Endothelial cell of umbilical vein (primary cell): Measurements from ENCODE around the gene CDKN1A. TPM values are rescaled to one million over a fixed set of nuclear protein-coding genes. Genes with fewer than 3 reads are reported as not detected.

Source experiments
- BruUV-seq: library from RNA; stranded (reverse); fragments of 400-500 nt; replicated peaks from 2 replicates; lab custom pipeline; 2021; lab: Mats Ljungman, UMichigan
- CTCF ChIA-PET: fragments of 300-600, 350-600 bp; sonication (Branson Sonifier 250); formaldehyde crosslinking; loops from one replicate; lab custom pipeline; 2021; ENCODE audit warnings: antibody characterized with exemption, inconsistent platforms; lab: Charles Lee
- POLR2A ChIA-PET: fragments of 300-600, 350-600 bp; sonication (Branson Sonifier 250); formaldehyde crosslinking; loops from one replicate; lab custom pipeline; 2021; ENCODE audit warnings: antibody characterized with exemption, inconsistent platforms; lab: Charles Lee
- DNase-seq: peaks from one replicate; pipeline ENCODE4 v3.0.0-alpha.2; 2011; ENCODE audit warnings: low read depth, low spot score
- FAIRE-seq: peaks from 2 replicates; lab custom pipeline; 2011; peaks lifted over from hg19 to GRCh38; lab: Jason Lieb, UNC
- H2AFZ ChIP-seq: 2 replicates; pipeline ENCODE4 v1.6.0; 2012; ENCODE audit warnings: low read depth, low read length, control low read depth, inconsistent platforms
- H3K27ac ChIP-seq: 2 replicates; pipeline ENCODE4 v1.5.1; 2011; ENCODE audit warnings: low read depth, mild to moderate bottlenecking, control low read depth, low read length, moderate library complexity; ENCODE audit not compliant: insufficient read depth
- H3K27me3 ChIP-seq, 2 experiments: 2 replicates each; pipeline versions ENCODE4 v1.6.0 to v1.6.1; 2011; ENCODE audit warnings: low read length in 2 of 2, mixed read lengths in 1 of 2; ENCODE audit not compliant: control insufficient read depth in 2 of 2, insufficient read depth in 2 of 2
- H3K36me3 ChIP-seq, 2 experiments: 2 replicates in 1 of 2; 3 replicates in 1 of 2; pipeline ENCODE4 v1.5.1; 2011; ENCODE audit warnings: low read length in 2 of 2, mild to moderate bottlenecking in 1 of 2, moderate library complexity in 1 of 2; ENCODE audit not compliant: control insufficient read depth in 2 of 2, insufficient read depth in 2 of 2; ENCODE audit errors: extremely low read depth in 1 of 2
- H3K4me1 ChIP-seq: 3 replicates; pipeline ENCODE4 v1.5.1; 2011; ENCODE audit warnings: mild to moderate bottlenecking, low read length; ENCODE audit not compliant: control insufficient read depth, insufficient read depth; ENCODE audit errors: extremely low read depth
- H3K4me2 ChIP-seq: 2 replicates; pipeline ENCODE4 v1.6.1; 2011; ENCODE audit warnings: low read length, control low read depth, mixed read lengths; ENCODE audit not compliant: insufficient read depth
- H3K4me3 ChIP-seq, 3 experiments: fragments of 200-600 bp in 1 of 3; sonication (generic), shearing (Covaris generic) in 1 of 3; replicated peaks in 1 of 3; 2 replicates each; pipeline ENCODE4 v1.5.1; 2011 to 2016; ENCODE audit warnings: control low read depth in 3 of 3, low read length in 3 of 3, mild to moderate bottlenecking in 2 of 3, inconsistent platforms in 1 of 3, low read depth in 1 of 3, moderate library complexity in 1 of 3; ENCODE audit not compliant: insufficient read depth in 1 of 3
- H3K79me2 ChIP-seq: 2 replicates; pipeline ENCODE4 v1.6.0; 2012; ENCODE audit warnings: low read length, inconsistent platforms; ENCODE audit not compliant: control insufficient read depth, insufficient read depth
- H3K9ac ChIP-seq: replicated peaks from 2 replicates; pipeline ENCODE3; 2011; ENCODE audit warnings: low read length, control low read depth; ENCODE audit not compliant: insufficient read depth; ENCODE audit errors: extremely low read depth
- H3K9me1 ChIP-seq: replicated peaks from 3 replicates; pipeline ENCODE4 v1.6.0; 2011; ENCODE audit warnings: mild to moderate bottlenecking, low read length; ENCODE audit not compliant: control insufficient read depth, insufficient read depth; ENCODE audit errors: extremely low read depth
- H3K9me3 ChIP-seq: replicated peaks from 2 replicates; pipeline ENCODE4 v1.5.1; 2012; ENCODE audit warnings: low read length, inconsistent platforms; ENCODE audit not compliant: control insufficient read depth, insufficient read depth
- H4K20me1 ChIP-seq: replicated peaks from 2 replicates; pipeline ENCODE3; 2011; ENCODE audit warnings: mild to moderate bottlenecking, low read length; ENCODE audit not compliant: control insufficient read depth, insufficient read depth; ENCODE audit errors: extremely low read depth
- EZH2 ChIP-seq: IDR thresholded peaks from 2 replicates; pipeline ENCODE4 v1.6.1; 2012; ENCODE audit warnings: borderline replicate concordance, low read depth, mild to moderate bottlenecking, moderate library complexity, low read length, inconsistent platforms; ENCODE audit not compliant: severe bottlenecking
- FOS ChIP-seq: IDR thresholded peaks from 2 replicates; pipeline ENCODE4 v1.6.1; 2011; ENCODE audit warnings: mild to moderate bottlenecking, low read length, moderate library complexity, borderline replicate concordance; ENCODE audit not compliant: insufficient read depth
- GATA2 ChIP-seq: IDR thresholded peaks from 2 replicates; pipeline ENCODE4 v1.7.0; 2011; ENCODE audit warnings: low read depth, mild to moderate bottlenecking, moderate library complexity, mixed read lengths, low read length; ENCODE audit not compliant: insufficient read length, insufficient read depth
- JUN ChIP-seq: IDR thresholded peaks from 2 replicates; pipeline ENCODE4 v1.6.1; 2011; ENCODE audit warnings: borderline replicate concordance, low read depth; ENCODE audit not compliant: insufficient read length, insufficient read depth
- MYC ChIP-seq: IDR thresholded peaks from one replicate; pipeline ENCODE4 v1.6.1; 2011; ENCODE audit warnings: mild to moderate bottlenecking, low read depth, low read length
- POLR2A ChIP-seq: IDR thresholded peaks from 2 replicates; pipeline ENCODE4 v1.6.1; 2012; ENCODE audit warnings: low read depth, mild to moderate bottlenecking, control low read depth, low read length
- POLR2AphosphoS5 ChIP-seq: IDR thresholded peaks from 2 replicates; pipeline ENCODE4 v1.6.1; 2012; ENCODE audit warnings: low read depth, mild to moderate bottlenecking, control low read depth, low read length, moderate library complexity; ENCODE audit not compliant: insufficient read depth
- dilution Hi-C: fragments of 300-500 bp; cut with MboI; formaldehyde crosslinking; loops from one replicate; pipeline ENCODE4 v1.15.0; 2019; ENCODE audit warnings: low sequenced_read_pairs; ENCODE audit not compliant: extremely low pct_ligation_motif_present
- intact Hi-C: fragments of 100-400 bp; cut with micrococcal nuclease; formaldehyde crosslinking; loops from one replicate; pipeline ENCODE4 v1.10.0; 2022
- polyA plus RNA-seq, 4 experiments: library from polyadenylated mRNA; depleted of rRNA in 3 of 4; stranded (reverse) in 3 of 4; unstranded in 1 of 4; fragments of >200 nt; gene quantifications; 2 replicates each; pipeline versions ENCODE4 v1.2.1 to v1.2.3, GENCODE V29; 2011 to 2012; ENCODE audit warnings: missing spikeins in 1 of 4
- total RNA-seq: library from RNA; stranded (reverse); gene quantifications from 2 replicates; pipeline ENCODE4 v1.2.3, GENCODE V29; 2021
- TF ChIP-seq, protein P1 (sequence below): IDR thresholded peaks from 2 replicates; pipeline ENCODE4 v1.6.1; 2011; ENCODE audit not compliant: insufficient read depth, insufficient read length
- TF ChIP-seq, protein P2 (sequence below), 2 donors: IDR thresholded peaks; 1 replicate in 1 of 2; 2 replicates in 1 of 2; pipeline ENCODE4 v1.5.1; 2011; ENCODE audit warnings: low read length in 2 of 2, mild to moderate bottlenecking in 2 of 2, moderate library complexity in 2 of 2, control low read depth in 1 of 2, inconsistent platforms in 1 of 2, low read depth in 1 of 2; ENCODE audit not compliant: insufficient read depth in 1 of 2; ENCODE audit errors: extremely low read depth in 1 of 2

Gene CDKN1A
- total and polyA plus RNA-seq, 2 donors (not counting 3 experiments of a cell fraction or from before 2014, with no cell fraction given) = 170 to 238 TPM

DNA sequence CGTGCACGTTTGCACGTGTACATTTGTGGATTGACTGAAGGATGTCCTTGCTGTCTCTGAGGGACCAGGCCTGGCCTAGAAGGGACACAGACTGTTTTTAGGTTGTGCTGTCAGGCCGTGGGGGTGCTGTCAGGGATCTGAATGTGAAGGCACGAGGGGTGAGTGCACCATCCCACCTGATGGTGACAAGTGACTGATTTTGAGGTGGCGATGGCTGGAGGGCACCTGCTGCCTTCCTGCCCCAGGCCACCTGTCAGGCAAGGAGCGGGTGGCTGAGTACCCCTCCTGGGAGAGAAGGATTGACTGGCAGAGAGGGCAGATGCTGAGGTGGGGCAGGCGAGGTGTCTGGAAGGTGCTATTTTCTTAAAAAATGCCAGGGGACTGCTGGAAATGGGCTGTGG lies 20.4 kb downstream of the CDKN1A start:
- POLR2A ChIA-PET = no interaction called here

DNA sequence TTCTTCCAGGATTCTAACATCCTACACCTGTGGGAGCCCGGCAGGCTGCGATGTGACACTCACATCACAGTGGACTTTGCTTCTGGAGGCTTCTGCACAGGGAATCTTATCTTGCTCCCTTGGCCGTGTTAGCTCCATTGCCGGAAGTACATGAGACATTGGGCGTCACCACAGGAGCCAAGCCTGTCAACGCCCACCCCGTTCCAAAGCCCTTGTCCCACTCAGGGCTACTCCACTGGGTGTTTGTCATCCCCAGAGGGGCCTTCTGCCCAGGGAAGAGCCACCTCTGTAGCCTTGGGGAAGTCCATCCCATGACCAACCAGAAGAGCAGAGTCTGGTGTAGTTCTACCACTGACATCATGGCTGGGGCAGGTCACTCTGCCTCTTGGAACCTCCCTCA lies 20.8 kb downstream of the CDKN1A start:
- no peak overlapping the region for H3K9ac ChIP-seq
- BruUV-seq = no TSS peak
- no peak overlapping the region for H3K4me3 ChIP-seq
- no peak for FAIRE-seq
- POLR2A ChIA-PET = no interaction called here
- H3K9me1 ChIP-seq = no peaks in the 10 kb centered on the region
- no peaks in the 10 kb centered on the region for H3K79me2 ChIP-seq
- CTCF ChIA-PET = interaction anchor here (0.5 kb wide), 1 partner anchor 85 kb away, joined by 3 read pairs; no protein-coding TSS in a partner anchor
- H2AFZ ChIP-seq = no peak overlapping the region
- H3K36me3 ChIP-seq = no peaks in the 10 kb centered on the region
- TF ChIP-seq JUN (no peak), MYC (no peak), GATA2 (no peak), FOS (no peak), EZH2 (no peak), POLR2AphosphoS5 (no peak), POLR2A (no peak)
- TF ChIP-seq, protein P1, sequence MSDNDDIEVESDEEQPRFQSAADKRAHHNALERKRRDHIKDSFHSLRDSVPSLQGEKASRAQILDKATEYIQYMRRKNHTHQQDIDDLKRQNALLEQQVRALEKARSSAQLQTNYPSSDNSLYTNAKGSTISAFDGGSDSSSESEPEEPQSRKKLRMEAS = no peak
- TF ChIP-seq, protein P2, sequence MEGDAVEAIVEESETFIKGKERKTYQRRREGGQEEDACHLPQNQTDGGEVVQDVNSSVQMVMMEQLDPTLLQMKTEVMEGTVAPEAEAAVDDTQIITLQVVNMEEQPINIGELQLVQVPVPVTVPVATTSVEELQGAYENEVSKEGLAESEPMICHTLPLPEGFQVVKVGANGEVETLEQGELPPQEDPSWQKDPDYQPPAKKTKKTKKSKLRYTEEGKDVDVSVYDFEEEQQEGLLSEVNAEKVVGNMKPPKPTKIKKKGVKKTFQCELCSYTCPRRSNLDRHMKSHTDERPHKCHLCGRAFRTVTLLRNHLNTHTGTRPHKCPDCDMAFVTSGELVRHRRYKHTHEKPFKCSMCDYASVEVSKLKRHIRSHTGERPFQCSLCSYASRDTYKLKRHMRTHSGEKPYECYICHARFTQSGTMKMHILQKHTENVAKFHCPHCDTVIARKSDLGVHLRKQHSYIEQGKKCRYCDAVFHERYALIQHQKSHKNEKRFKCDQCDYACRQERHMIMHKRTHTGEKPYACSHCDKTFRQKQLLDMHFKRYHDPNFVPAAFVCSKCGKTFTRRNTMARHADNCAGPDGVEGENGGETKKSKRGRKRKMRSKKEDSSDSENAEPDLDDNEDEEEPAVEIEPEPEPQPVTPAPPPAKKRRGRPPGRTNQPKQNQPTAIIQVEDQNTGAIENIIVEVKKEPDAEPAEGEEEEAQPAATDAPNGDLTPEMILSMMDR (IDR thresholded peaks at IDR 0.05; ENCODE audit: extremely low read depth in 1 of 2, insufficient read depth in 1 of 2, low read depth in 1 of 2, low read length in 2 of 2) = no peak
- H3K4me2 ChIP-seq = no peak overlapping the region
- H3K4me1 ChIP-seq = no peaks in the 10 kb centered on the region
- intact Hi-C loops = no loop called here
- H4K20me1 ChIP-seq = no peaks in the 10 kb centered on the region
- no peaks in the 10 kb centered on the region for H3K9me3 ChIP-seq
- DNase-seq = no peak
- no peaks in the 10 kb centered on the region for H3K27me3 ChIP-seq
- no peak overlapping the region for H3K27ac ChIP-seq
- dilution Hi-C loops = no loop called here

More for the DNA sequence above, 20.4 kb downstream of the CDKN1A start:
- TF ChIP-seq EZH2 (no peak), JUN (no peak)
- BruUV-seq = no TSS peak
- intact Hi-C loops = no loop called here
- no peak overlapping the region for H2AFZ ChIP-seq
- CTCF ChIA-PET = interaction anchor here (0.5 kb wide), 1 partner anchor 84 kb away, joined by 3 read pairs; no protein-coding TSS in a partner anchor
- no peaks in the 10 kb centered on the region for H3K4me1 ChIP-seq
- no peaks in the 10 kb centered on the region for H3K36me3 ChIP-seq
- no peak for FAIRE-seq
- H3K27me3 ChIP-seq = no peaks in the 10 kb centered on the region
- no peak for DNase-seq
- dilution Hi-C loops = no loop called here
- H3K79me2 ChIP-seq = no peaks in the 10 kb centered on the region
- H4K20me1 ChIP-seq = no peaks in the 10 kb centered on the region
- no peak overlapping the region for H3K27ac ChIP-seq
- no peaks in the 10 kb centered on the region for H3K9me1 ChIP-seq
- H3K9ac ChIP-seq = no peak overlapping the region
- no peak overlapping the region for H3K4me3 ChIP-seq
- no peak overlapping the region for H3K4me2 ChIP-seq
- H3K9me3 ChIP-seq = no peaks in the 10 kb centered on the region
